ENCODE results near the gene TWNK. TPM values are rescaled to one million over a fixed set of nuclear protein-coding genes. Genes with fewer than 3 reads are reported as not detected.

Gene TWNK
- total RNA-seq, 1 experiment from 2014 or later, result 21.7 TPM

DNA sequence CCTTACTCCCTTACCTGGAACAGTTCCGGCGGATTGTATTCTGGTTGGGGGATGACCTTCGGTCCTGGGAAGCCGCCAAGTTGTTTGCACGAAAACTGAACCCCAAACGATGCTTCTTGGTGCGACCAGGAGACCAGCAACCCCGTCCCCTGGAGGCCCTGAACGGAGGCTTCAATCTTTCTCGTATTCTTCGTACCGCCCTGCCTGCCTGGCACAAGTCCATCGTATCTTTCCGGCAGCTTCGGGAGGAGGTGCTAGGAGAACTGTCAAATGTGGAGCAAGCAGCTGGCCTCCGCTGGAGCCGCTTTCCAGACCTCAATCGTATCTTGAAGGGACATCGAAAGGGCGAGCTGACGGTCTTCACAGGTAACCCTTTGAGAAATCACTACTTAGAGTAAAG, 1.7 kb downstream of the TWNK start:
- DNase-seq (ENCODE audit: low spot score), result no peak
- in situ Hi-C loops (cut with HindIII; ENCODE audit: low sequenced_read_pairs), result no loop called here

DNA sequence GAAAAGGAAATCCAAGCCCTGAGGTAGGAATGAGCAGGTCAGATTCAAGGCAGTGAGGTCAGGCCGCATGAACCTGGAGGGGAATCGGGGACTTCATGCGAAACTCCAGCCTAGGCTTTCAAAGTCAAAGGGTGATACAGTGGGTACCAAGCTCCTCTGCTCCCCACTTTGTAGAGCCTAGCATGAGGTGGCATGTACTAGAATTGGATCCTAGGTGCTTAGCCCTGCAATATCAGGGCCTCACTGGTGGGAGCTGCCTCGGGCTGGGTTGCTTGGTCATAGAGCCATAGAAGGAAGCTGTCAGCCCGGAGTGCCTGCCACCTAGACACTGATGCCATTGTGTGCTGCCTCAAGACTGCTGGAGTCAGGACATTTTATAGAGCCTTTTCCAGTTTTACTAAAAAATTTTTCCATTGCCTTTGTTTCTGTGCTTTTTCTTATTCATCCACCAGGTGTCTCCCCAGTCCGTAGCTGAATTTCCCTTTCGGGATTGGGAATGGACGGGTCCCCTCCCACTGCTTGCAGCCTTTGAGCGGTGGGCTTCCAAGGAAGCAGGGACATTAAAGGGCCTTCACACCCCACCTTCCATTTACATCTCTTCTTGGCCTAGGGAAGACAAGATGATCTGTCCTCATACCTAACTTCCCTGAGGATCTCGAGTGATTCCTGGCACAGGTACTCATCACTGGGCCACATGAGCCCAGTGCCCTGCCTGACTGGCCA, 6.8 kb downstream of the TWNK start:
- in situ Hi-C loops (cut with HindIII; ENCODE audit: low sequenced_read_pairs), result no loop called here

DNA sequence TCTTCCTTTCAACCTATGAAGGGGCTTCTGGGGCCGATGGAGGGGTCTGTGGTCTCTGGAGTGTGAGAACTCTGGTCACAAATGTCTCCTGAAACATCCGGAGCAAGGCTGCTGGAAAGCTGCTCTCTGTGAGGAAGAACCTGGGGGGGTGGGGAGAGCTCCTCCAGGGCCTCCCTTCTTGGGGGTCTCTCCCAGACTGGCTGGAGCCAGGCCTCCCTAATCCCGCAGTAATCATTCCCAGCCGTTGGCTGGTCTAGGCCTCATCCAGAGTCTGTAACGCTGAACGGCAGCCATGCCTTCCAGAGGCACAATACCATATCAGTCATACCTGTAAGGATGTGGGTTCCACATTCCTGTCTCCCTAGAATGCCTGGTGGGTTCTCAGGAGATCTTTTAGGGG, 7.8 kb downstream of the TWNK start:
- DNase-seq (ENCODE audit: low spot score), result no peak
- in situ Hi-C loops (cut with HindIII; ENCODE audit: low sequenced_read_pairs), result no loop called here

More for the DNA sequence above, 6.8 kb downstream of the TWNK start:
- DNase-seq (ENCODE audit: low spot score), result peak; percentile 69

DNA sequence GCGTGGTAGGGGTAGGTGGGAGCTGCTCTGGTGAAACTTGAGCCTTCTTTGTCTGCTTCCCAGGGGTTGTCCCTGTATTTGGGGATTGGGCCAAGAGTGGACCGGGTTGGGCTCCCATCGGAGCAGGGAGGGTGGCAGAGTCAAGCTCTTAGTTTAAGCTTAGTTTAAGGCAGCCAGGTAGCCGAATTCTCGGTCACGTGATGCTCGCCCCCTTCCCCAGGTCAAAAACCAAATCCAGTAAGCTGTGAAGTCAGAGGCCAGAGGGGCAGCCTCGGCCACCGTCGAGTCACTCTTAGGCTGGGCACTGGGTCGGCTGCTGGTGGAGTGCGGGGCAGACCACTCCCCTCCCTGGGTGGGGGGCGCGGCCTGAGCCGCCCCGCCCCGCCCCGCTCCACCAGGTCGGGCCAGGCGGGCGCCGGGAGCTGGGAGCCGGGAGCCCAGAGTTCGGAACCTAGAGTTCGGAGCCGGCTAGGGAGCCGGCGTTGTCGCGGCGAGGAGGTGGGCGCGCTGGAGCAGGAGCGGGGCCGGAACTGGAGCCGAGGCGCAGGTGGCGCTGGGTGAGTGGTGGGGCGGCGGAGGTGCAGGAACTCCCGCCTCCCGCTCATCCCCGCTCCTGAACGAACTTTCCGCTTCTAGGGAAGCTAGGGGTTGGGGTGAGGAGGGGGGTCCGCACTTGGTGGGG, 9.5 kb downstream of the TWNK start:
- in situ Hi-C loops (cut with HindIII; ENCODE audit: low sequenced_read_pairs), result no loop called here
- no peak for DNase-seq (ENCODE audit: low spot score)

DNA sequence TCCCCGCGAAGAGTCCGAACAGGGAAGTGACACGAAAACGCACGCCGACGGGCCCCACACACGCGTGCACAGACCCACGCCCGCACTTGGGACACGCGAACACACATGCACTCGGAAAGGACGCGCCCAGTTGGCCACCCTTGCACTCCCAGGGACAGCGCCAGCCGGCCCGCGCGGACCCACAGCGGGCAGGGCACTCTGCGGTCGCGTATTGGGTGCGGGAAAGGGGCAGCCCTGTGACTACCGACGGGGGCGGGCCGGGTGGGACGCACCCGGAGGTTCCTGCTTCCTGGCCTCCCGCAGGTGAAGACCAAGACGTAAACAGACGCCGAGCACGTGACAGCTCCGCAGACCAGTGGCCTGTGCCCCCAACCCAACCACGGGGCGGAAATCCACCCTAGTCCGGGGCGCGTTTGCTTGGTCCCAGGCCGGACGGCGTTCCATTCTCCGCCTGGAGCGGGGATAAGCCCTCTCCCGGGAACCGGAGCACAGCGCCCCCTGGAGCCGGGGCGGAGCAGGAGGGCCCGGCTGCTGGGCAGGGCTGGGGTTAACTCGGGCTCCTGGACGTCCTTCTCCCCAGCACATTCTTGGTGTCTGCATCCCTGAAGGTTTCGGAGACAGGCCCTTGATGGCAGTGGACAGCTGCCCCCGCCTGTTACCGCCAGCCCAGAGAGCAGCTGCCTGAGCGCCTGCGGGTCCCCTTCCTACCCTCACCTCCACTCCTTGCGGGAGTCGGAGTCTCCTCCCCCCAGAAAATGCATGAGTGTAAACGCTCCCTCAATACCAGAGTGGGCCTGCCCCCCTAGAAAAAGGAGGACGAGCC, 10.2 kb downstream of the TWNK start:
- peak; percentile 66 for DNase-seq (ENCODE audit: low spot score)
- in situ Hi-C loops (cut with HindIII; ENCODE audit: low sequenced_read_pairs), result no loop called here

DNA sequence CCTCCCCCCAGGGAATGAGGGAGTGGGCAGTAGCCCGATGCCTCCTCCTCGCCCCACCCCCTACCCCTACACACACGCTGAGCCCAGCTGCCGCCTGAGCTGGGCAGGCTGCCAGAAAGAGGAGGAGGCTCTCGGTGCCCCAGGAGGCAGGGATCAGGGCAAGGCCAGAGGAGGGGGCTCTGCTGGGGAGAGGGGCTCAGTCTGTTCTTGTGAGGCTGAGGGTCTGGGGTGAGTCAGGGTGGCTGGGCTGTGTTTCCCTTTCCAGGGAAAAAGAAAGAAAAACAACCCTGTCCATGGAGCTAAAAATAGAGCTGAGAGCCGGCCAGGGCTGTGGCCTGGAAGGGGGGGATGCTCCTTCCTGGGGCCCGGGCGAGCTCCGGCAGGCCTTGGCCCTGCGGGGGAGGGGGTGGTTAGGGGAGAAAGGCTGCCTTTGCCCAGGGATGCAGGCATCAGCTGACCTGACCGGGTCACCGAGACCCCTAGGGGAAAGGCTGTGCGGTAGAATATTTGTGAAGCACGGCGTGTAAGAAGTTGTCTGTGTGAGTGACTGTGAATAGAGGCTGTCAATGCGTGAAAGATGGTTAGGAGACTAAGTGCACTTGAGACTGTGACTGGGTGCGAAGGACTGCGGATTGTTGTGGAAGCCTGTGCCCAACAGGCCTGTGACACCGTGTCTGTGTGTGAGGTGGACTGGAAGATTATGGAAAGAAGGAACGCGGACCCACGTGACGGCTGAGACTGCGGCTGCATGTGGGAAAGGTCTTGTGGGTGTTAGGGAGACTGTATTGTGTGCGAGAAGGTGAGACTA, 11.0 kb downstream of the TWNK start:
- in situ Hi-C loops (cut with HindIII; ENCODE audit: low sequenced_read_pairs), result no loop called here
- DNase-seq (ENCODE audit: low spot score), result peak; percentile 86

DNA sequence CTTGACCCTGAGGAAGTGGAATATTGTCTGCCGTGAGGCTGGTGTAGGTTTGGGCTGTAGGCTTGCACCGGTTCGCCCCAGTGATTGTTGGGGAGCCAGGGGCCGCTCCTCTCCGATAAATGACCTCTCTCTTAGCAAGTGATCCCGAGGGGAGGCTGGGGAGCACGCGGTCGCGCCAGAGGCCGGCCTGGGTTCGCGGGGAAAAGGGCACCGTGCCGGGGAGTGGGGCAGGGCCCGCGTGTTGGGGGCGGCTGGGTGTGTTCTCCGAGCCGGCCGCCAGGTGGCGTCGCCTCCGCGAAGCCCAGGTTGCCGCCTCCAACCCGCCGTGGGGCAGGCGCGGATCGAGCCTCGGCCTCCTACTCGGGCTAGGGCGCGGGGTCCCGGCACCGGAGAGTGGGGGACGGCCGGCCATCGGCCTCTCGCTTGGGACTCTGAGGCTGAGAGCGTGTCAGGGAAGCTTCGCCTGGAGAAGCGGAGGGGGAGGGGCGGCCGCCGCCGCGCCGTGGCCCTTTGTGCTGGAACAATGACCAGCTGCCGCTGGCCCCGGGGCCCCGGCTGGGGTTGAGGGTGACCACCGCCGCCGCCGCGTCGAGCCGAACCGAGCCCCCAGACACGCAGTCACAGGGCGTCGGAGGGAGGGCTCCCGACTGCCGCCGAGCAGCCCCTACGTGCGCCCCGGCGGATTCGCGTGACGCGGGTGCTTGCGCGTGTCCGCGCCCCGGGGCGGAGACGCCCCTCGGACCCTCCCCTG, 11.8 kb downstream of the TWNK start:
- DNase-seq (ENCODE audit: low spot score), result peak; percentile 74
- in situ Hi-C loops (cut with HindIII; ENCODE audit: low sequenced_read_pairs), result no loop called here

DNA sequence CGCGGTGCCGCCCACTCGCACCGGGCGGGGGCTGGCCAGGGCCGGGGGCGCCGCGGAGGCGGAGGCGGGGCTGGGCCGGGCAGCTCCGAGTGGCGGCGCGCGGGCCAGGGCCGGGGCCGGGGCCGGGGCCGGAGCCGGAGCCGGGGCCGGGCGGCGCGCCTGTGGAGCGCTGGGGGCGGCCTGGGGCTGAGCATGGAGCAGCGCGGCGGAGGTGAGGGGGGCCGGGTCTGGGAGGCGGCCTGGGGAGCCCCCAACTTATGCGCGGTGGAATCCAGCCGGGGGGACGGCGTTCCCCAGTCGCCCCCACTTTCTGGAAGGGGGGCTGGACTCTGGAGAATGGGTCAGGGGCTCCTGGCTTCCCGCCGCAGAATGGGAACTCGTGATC, 12.4 kb downstream of the TWNK start, which contains the start of gene LZTS2:
Gene LZTS2 (plus strand): TSS at position 67 of the 385 bp plus-strand sequence. CDS start 2,731 bp downstream, outside the sequence.
- no peak for DNase-seq (ENCODE audit: low spot score)
- in situ Hi-C loops (cut with HindIII; ENCODE audit: low sequenced_read_pairs), result no loop called here

DNA sequence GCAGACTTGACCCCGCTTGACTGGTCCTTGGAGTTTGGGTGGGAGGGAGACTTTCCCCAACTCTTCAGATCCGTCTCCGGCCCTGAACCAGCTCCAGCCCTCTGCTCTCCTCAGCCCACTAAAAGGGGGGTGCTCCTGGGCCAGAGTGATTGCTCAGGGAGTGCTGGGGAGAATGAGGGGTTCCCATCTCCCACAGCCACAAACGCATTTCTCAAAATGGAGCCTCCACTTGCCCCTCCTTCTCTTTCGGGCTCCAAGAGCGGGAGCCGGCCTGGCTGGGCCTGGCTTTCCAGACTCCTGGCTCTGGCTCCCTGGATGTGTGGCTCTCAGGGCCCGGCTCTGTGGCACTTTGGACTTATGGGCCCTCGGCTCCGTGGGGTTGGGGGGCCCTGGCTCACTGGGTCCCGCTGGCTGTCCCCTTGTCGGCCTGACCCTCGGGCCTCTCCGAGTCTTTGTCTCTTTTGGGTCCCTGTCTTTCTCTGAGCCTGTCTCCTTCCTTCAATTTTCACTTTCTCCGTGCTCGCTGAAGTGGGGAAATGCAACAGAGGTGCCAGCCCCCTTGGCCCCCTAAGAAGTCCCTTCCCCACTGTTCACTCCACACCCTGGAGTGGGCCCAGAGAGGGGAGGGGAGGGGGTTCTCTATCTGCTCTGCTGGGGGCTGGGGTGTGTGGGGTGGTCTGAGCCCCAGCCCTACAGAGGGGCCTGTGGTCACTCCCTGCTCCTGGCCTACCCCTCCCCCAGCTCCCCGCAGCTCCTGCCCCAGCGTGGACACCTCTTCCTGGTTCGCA, 13.0 kb downstream of the TWNK start:
- peak; percentile 63 for DNase-seq (ENCODE audit: low spot score)
- in situ Hi-C loops (cut with HindIII; ENCODE audit: low sequenced_read_pairs), result no loop called here

DNA sequence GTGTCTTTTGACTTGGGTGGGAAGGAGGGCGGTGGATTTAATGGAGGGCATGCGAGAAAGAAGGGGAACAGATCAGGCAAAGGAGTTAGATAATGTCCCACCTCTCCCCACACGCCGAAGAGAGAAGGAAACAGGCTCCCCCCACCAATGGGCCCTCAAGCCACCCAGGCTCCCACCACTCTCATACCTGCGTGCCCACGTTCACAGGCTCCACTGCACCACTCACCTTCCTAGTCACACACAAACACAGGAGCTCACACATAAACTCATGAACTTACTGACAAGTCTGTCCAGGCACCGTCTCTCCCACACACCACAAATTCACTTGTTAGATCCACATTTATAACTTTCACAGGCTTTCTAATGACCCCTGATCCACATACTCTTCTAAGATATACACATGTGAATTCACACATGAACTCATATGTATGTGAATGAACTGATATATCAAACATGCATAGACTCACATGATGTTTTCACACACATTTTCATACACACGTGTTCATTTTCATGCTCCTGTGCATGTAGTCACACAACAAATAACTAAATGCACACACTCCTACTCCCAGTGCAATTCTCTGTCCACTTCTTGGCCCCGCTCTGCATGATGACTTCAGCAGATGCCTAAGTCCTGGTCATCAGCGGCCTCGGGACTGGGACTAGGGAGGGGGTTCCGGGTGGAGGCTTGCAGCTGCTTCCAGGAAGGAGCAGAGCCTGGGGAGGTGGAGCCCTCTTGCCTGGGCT, 13.7 kb downstream of the TWNK start:
- in situ Hi-C loops (cut with HindIII; ENCODE audit: low sequenced_read_pairs), result no loop called here
- no peak for DNase-seq (ENCODE audit: low spot score)

DNA sequence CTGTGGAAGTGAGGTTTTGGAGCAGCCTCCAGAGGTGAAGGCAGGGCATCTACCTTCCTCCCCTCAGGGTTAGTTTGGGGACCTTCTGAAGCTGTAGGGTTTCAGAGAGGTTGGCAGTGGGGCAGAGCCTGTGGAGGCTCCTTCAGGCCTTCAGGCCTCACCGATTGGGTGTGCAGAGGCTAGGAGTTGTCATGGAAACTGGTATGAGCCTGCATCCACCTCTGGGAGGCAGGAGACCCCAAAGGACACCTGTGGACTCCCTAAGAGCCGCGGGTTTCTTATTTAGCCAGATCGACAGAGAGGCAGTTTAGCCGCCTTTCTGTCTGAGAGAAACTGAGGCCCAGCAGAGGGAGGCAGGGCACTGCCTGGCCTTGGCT, 14.3 kb downstream of the TWNK start:
- in situ Hi-C loops (cut with HindIII; ENCODE audit: low sequenced_read_pairs), result no loop called here
- no peak for DNase-seq (ENCODE audit: low spot score)

DNA sequence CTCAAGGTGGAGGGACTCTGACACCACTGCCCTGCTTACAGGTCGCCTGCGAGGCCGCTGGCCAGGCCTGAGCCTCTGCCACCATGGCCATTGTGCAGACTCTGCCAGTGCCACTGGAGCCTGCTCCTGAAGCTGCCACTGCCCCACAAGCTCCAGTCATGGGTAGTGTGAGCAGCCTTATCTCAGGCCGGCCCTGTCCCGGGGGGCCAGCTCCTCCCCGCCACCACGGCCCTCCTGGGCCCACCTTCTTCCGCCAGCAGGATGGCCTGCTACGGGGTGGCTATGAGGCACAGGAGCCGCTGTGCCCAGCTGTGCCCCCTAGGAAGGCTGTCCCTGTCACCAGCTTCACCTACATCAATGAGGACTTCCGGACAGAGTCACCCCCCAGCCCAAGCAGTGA, 15.1 kb downstream of the TWNK start:
- in situ Hi-C loops (cut with HindIII; ENCODE audit: low sequenced_read_pairs), result no loop called here

DNA sequence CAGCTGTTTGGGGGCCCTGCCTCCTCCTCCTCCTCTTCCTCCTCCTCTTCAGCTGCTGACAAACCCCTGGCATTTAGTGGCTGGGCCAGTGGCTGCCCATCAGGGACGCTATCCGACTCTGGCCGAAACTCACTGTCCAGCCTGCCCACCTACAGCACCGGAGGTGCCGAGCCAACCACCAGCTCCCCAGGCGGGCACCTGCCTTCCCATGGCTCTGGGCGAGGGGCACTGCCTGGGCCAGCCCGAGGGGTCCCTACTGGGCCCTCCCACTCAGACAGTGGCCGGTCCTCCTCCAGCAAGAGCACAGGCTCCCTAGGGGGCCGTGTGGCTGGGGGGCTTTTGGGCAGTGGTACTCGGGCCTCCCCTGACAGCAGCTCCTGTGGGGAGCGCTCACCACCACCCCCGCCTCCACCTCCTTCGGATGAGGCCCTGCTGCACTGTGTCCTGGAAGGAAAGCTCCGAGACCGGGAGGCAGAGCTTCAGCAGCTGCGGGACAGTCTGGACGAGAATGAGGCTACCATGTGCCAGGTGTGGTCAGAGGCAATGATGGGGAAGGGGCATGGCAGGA, 16.4 kb downstream of the TWNK start:
- no peak for DNase-seq (ENCODE audit: low spot score)
- in situ Hi-C loops (cut with HindIII; ENCODE audit: low sequenced_read_pairs), result no loop called here

More for the DNA sequence above, 15.1 kb downstream of the TWNK start:
- no peak for DNase-seq (ENCODE audit: low spot score)

DNA sequence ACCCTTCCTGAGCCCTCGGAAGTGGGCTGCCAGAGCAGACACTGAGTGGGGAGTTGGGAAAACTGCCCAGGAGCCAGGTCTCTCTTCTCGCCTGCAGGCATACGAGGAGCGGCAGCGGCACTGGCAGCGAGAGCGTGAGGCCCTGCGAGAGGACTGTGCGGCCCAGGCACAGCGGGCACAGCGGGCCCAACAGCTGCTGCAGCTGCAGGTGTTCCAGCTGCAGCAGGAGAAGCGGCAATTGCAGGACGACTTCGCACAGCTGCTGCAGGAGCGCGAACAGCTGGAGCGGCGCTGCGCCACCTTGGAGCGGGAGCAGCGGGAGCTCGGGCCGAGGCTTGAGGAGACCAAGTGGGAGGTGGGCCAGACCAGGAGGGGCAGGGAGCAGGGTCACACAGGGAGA, 18.0 kb downstream of the TWNK start:
- no peak for DNase-seq (ENCODE audit: low spot score)
- in situ Hi-C loops (cut with HindIII; ENCODE audit: low sequenced_read_pairs), result no loop called here

DNA sequence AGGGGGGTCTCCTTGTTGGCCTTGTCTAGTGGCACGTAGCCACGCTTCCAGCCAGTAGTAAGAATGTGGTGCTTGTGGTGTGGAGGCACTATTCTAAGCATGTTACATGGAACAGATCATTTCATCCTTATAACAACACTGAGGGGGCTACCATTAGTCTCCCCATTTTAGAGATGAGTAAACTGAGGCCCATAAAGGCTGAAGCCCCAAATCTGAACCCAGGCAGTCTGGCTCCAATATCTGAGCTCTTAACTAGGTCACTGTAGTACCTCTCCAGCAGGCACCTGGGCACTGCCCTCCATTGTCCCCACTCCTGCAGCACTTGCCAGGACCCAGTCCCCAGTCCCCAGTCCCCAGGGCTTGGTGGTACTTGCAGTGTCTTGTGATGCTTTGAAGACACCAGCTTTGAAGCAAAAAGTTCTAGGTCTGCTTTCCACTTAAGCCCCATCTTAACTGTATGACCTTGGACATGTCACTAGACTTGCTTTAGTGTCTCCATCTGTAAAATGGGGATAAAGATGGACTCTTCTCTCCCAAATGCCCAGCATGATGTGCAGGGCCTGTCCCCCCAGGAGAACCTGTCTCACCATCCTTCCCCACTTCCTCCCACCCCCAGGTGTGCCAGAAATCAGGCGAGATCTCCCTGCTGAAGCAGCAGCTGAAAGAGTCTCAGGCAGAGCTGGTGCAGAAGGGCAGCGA, 18.7 kb downstream of the TWNK start:
- in situ Hi-C loops (cut with HindIII; ENCODE audit: low sequenced_read_pairs), result no loop called here
- DNase-seq (ENCODE audit: low spot score), result no peak

DNA sequence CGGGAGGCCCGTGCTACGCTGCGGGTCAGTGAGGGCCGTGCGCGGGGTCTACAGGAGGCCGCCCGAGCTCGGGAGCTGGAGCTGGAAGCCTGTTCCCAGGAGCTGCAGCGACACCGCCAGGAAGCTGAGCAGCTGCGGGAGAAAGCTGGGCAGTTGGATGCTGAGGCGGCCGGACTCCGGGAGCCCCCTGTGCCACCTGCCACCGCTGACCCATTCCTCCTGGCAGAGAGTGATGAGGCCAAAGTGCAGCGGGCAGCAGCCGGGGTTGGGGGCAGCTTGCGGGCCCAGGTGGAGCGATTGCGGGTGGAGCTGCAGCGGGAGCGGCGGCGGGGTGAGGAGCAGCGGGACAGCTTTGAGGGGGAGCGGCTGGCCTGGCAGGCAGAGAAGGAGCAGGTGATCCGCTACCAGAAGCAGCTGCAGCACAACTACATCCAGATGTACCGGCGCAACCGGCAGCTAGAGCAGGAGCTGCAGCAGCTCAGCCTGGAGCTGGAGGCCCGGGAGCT, 19.3 kb downstream of the TWNK start:
- in situ Hi-C loops (cut with HindIII; ENCODE audit: low sequenced_read_pairs), result no loop called here
- DNase-seq (ENCODE audit: low spot score), result no peak

All from G401 (cell line).